GM12878 (cell line): ENCODE data around the gene PRPSAP2. TPM values are rescaled to one million over a fixed set of nuclear protein-coding genes. Genes with fewer than 3 reads are reported as not detected.

Experiments
- ATAC-seq: fragments of 200-7000 bp; cut with Tn5 transposase; 3 replicates; pipeline ENCODE4 v1.9.1; 2020; ENCODE audit warnings: mild to moderate bottlenecking, moderate library complexity
- BruUV-seq: library from RNA; stranded (reverse); fragments of 400-500 nt; replicated peaks from 2 replicates; lab custom pipeline; 2021; lab: Mats Ljungman, UMichigan
- CTCF ChIA-PET: fragments of 300-600 bp; sonication (Branson Sonifier 250); formaldehyde crosslinking; extraction: SDS; loops from one replicate; lab custom pipeline; 2021; ENCODE audit warnings: inconsistent platforms; lab: Yijun Ruan, JAX
- POLR2A ChIA-PET: fragments of 350-600 bp; formaldehyde crosslinking; extraction: SDS; loops from one replicate; lab custom pipeline; 2021; ENCODE audit warnings: inconsistent platforms; lab: Charles Lee
- RAD21 ChIA-PET: fragments of 300-600 bp; sonication (Branson Sonifier 250); formaldehyde crosslinking; loops from one replicate; lab custom pipeline; 2023; ENCODE audit warnings: antibody characterized with exemption; ENCODE audit not compliant: unreplicated experiment; lab: Charles Lee
- SMC1A ChIA-PET: fragments of 300-600 bp; sonication (Branson Sonifier 250); formaldehyde crosslinking; loops from one replicate; lab custom pipeline; 2023; ENCODE audit not compliant: unreplicated experiment, uncharacterized antibody; lab: Charles Lee
- DNase-seq: peaks from one replicate; pipeline ENCODE4 v3.0.0-alpha.2; 2011; ENCODE audit warnings: low read depth, low spot score
- FAIRE-seq: peaks from 3 replicates; lab custom pipeline; 2011; peaks lifted over from hg19 to GRCh38; lab: Jason Lieb, UNC
- H2AFZ ChIP-seq: 2 replicates; pipeline ENCODE4 v1.6.0; 2011; ENCODE audit warnings: low read depth, low read length, control low read depth; ENCODE audit not compliant: control insufficient read depth
- H3K27ac ChIP-seq: 2 replicates; pipeline ENCODE4 v1.5.1; 2011; ENCODE audit warnings: control low read depth; ENCODE audit not compliant: control insufficient read depth, insufficient read depth
- H3K27me3 ChIP-seq, 2 experiments: replicated peaks in 1 of 2; 2 replicates each; pipeline versions ENCODE4 v1.6.0 to v1.6.1; 2011; ENCODE audit warnings: low read length in 1 of 2; ENCODE audit not compliant: control insufficient read depth in 2 of 2, insufficient read depth in 2 of 2
- H3K36me3 ChIP-seq, 2 experiments: 2 replicates each; pipeline ENCODE4 v1.5.1; 2011; ENCODE audit warnings: low read length in 1 of 2; ENCODE audit not compliant: control insufficient read depth in 2 of 2, insufficient read depth in 2 of 2
- H3K4me1 ChIP-seq: 2 replicates; pipeline ENCODE4 v1.6.1; 2011; ENCODE audit warnings: mild to moderate bottlenecking, low read length, moderate library complexity, mixed read lengths; ENCODE audit not compliant: control insufficient read depth, insufficient read depth
- H3K4me2 ChIP-seq: 2 replicates; pipeline ENCODE4 v1.6.0; 2011; ENCODE audit warnings: control low read depth; ENCODE audit not compliant: control insufficient read depth, insufficient read depth
- H3K4me3 ChIP-seq: fragments of 200-600 bp; sonication (generic); 2 replicates; pipeline ENCODE4 v1.5.1; 2016
- H3K79me2 ChIP-seq: 2 replicates; pipeline ENCODE4 v1.6.0; 2011; ENCODE audit warnings: low read length; ENCODE audit not compliant: control insufficient read depth, insufficient read depth
- H3K9ac ChIP-seq: 2 replicates; pipeline ENCODE4 v1.8.0; 2011; ENCODE audit warnings: low read length, control low read depth, mixed read lengths; ENCODE audit not compliant: control insufficient read depth, insufficient read depth
- H3K9me3 ChIP-seq: replicated peaks from 3 replicates; pipeline ENCODE4 v1.5.1; 2011; ENCODE audit warnings: mild to moderate bottlenecking, low read length; ENCODE audit not compliant: control insufficient read depth, insufficient read depth
- H4K20me1 ChIP-seq: 2 replicates; pipeline ENCODE4 v1.6.0; 2011; ENCODE audit not compliant: control insufficient read depth, insufficient read depth
- CHD2 ChIP-seq: IDR thresholded peaks from 2 replicates; pipeline ENCODE4 v1.6.1; 2011; ENCODE audit warnings: low read depth, low read length, improper control_type of control experiment, borderline replicate concordance
- NFYA ChIP-seq: IDR thresholded peaks from 2 replicates; pipeline ENCODE4 v1.6.1; 2011; ENCODE audit warnings: low read depth, mild to moderate bottlenecking, low read length, improper control_type of control experiment, borderline replicate concordance
- NR2F1 ChIP-seq: fragments of 450-650 bp; conservative IDR thresholded peaks from 2 replicates; pipeline ENCODE4 v1.6.1; 2017; ENCODE audit warnings: mild to moderate bottlenecking
- YY1 ChIP-seq: IDR thresholded peaks from 2 replicates; pipeline ENCODE4 v1.6.1; 2011; ENCODE audit warnings: low read depth, mild to moderate bottlenecking, low read length
- ZNF24 ChIP-seq: fragments of 450-650 bp; IDR thresholded peaks from 2 replicates; pipeline ENCODE4 v1.6.1; 2017; ENCODE audit warnings: antibody characterized with exemption, mild to moderate bottlenecking
- WGBS: methylation state at CpG from one replicate; pipeline ENCODE4 v1.1.6; 2016; ENCODE audit warnings: low lambda C conversion rate; ENCODE audit not compliant: insufficient replicate concordance, insufficient coverage; ENCODE audit errors: missing lambda C conversion rate; 5-methylcytosine and 5-hydroxymethylcytosine counted together
- in situ Hi-C: fragments of 300-500 bp; cut with MboI; formaldehyde crosslinking; loops from 9 replicates; pipeline ENCODE4 v1.14.3; 2018; ENCODE audit warnings: mixed read lengths
- intact Hi-C: fragments of 100-400 bp; cut with micrococcal nuclease; formaldehyde crosslinking; loops from one replicate; pipeline ENCODE4 v1.14.2; 2022; ENCODE audit not compliant: unreplicated experiment
- polyA plus RNA-seq, 11 experiments: library from polyadenylated mRNA; depleted of rRNA in 4 of 11; unstranded in 6 of 11; stranded (reverse) in 5 of 11; fragments of >200 nt; fragmentation: Nextera tagmentation in 4 of 11; fragmentation: Illumina TruSeq in 1 of 11; extraction: Ambion mirVana in 4 of 11; extraction: Trizol in 1 of 11; gene quantifications; 1 replicate in 1 of 11; 2 replicates in 10 of 11; pipeline versions ENCODE4 v1.2.1 to v1.2.3, GENCODE V29; 2011 to 2016; ENCODE audit warnings: inconsistent platforms in 2 of 11, missing spikeins in 2 of 11, low read depth in 1 of 11
- total RNA-seq, 4 experiments: library from RNA; depleted of rRNA in 3 of 4; stranded (reverse); fragments of >200 nt in 3 of 4; fragmentation: Illumina TruSeq in 1 of 4; extraction: Trizol in 1 of 4; gene quantifications; 2 replicates each; pipeline versions ENCODE4 v1.2.1 to v1.2.3, GENCODE V29; 2013 to 2021
- TF ChIP-seq, protein P1 (sequence below): fragments of 450-650 bp; formaldehyde crosslinking; IDR thresholded peaks from 2 replicates; pipeline ENCODE4 v1.5.0; 2022; ENCODE audit warnings: mild to moderate bottlenecking, missing genetic modification characterization
- TF ChIP-seq, protein P2 (sequence below): IDR thresholded peaks from 2 replicates; pipeline ENCODE4 v1.6.1; 2011; ENCODE audit warnings: mild to moderate bottlenecking, low read depth, low read length, moderate library complexity; ENCODE audit not compliant: insufficient replicate concordance
- TF ChIP-seq, protein P3 (sequence below): IDR thresholded peaks from 2 replicates; pipeline ENCODE4 v1.6.1; 2012; ENCODE audit warnings: mild to moderate bottlenecking, low read depth, low read length

Gene PRPSAP2
- total and polyA plus RNA-seq, 10 of the 15 experiments (the other 5 are each of a cell fraction or from before 2014, with no cell fraction given), result 33.2 to 102 (median 83.8) TPM

DNA sequence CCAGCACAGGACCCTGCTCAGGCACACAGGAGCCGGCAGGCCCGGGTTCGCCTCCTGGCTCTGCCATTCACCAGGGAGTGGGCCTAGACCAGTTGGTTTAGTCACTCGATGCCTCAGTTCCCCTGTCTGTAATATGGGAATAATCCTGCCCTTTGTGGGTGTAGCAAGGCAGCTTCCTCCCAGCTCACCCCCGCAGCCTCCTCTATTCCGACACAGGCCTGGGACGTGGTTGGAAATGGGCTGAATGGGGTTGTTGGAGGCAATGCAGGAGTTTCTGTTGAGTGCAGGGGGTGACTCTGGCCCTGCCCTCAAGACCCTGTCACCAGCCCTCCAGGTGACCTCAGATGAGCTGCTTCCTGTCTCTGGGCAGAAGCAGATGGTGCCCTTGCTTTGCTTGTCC, 113.9 kb downstream of the PRPSAP2 start:
- peaks cover 5 to 8% of the 10 kb centered on the region in 2 experiments; a peak in 3 of 4 replicates for H3K36me3 ChIP-seq
- no TSS peak for BruUV-seq
- no peak overlapping the region for H3K4me3 ChIP-seq
- no peak overlapping the region for H3K4me2 ChIP-seq
- CTCF ChIA-PET, result no interaction called here
- POLR2A ChIA-PET, result no interaction called here
- in situ Hi-C loops (no loop called here), intact Hi-C loops (no loop called here)
- no peaks in the 10 kb centered on the region for H3K27me3 ChIP-seq
- RAD21 ChIA-PET, result no interaction called here
- WGBS, result 100% methylated on average over 7 of the region's 7 CpGs
- H3K9ac ChIP-seq, result no peak overlapping the region
- FAIRE-seq (no peak), DNase-seq (no peak), ATAC-seq (no peak)
- SMC1A ChIA-PET, result no interaction called here
- H3K79me2 ChIP-seq, result no peaks in the 10 kb centered on the region
- TF ChIP-seq NFYA (no peak), ZNF24 (no peak), CHD2 (no peak), YY1 (no peak), NR2F1 (no peak)
- TF ChIP-seq, protein P1, sequence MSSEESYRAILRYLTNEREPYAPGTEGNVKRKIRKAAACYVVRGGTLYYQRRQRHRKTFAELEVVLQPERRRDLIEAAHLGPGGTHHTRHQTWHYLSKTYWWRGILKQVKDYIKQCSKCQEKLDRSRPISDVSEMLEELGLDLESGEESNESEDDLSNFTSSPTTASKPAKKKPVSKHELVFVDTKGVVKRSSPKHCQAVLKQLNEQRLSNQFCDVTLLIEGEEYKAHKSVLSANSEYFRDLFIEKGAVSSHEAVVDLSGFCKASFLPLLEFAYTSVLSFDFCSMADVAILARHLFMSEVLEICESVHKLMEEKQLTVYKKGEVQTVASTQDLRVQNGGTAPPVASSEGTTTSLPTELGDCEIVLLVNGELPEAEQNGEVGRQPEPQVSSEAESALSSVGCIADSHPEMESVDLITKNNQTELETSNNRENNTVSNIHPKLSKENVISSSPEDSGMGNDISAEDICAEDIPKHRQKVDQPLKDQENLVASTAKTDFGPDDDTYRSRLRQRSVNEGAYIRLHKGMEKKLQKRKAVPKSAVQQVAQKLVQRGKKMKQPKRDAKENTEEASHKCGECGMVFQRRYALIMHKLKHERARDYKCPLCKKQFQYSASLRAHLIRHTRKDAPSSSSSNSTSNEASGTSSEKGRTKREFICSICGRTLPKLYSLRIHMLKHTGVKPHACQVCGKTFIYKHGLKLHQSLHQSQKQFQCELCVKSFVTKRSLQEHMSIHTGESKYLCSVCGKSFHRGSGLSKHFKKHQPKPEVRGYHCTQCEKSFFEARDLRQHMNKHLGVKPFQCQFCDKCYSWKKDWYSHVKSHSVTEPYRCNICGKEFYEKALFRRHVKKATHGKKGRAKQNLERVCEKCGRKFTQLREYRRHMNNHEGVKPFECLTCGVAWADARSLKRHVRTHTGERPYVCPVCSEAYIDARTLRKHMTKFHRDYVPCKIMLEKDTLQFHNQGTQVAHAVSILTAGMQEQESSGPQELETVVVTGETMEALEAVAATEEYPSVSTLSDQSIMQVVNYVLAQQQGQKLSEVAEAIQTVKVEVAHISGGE (CRISPR knock-in tag), result no peak
- TF ChIP-seq, protein P2, sequence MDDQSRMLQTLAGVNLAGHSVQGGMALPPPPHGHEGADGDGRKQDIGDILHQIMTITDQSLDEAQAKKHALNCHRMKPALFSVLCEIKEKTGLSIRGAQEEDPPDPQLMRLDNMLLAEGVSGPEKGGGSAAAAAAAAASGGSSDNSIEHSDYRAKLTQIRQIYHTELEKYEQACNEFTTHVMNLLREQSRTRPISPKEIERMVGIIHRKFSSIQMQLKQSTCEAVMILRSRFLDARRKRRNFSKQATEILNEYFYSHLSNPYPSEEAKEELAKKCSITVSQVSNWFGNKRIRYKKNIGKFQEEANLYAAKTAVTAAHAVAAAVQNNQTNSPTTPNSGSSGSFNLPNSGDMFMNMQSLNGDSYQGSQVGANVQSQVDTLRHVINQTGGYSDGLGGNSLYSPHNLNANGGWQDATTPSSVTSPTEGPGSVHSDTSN, result no peak
- TF ChIP-seq, protein P3, sequence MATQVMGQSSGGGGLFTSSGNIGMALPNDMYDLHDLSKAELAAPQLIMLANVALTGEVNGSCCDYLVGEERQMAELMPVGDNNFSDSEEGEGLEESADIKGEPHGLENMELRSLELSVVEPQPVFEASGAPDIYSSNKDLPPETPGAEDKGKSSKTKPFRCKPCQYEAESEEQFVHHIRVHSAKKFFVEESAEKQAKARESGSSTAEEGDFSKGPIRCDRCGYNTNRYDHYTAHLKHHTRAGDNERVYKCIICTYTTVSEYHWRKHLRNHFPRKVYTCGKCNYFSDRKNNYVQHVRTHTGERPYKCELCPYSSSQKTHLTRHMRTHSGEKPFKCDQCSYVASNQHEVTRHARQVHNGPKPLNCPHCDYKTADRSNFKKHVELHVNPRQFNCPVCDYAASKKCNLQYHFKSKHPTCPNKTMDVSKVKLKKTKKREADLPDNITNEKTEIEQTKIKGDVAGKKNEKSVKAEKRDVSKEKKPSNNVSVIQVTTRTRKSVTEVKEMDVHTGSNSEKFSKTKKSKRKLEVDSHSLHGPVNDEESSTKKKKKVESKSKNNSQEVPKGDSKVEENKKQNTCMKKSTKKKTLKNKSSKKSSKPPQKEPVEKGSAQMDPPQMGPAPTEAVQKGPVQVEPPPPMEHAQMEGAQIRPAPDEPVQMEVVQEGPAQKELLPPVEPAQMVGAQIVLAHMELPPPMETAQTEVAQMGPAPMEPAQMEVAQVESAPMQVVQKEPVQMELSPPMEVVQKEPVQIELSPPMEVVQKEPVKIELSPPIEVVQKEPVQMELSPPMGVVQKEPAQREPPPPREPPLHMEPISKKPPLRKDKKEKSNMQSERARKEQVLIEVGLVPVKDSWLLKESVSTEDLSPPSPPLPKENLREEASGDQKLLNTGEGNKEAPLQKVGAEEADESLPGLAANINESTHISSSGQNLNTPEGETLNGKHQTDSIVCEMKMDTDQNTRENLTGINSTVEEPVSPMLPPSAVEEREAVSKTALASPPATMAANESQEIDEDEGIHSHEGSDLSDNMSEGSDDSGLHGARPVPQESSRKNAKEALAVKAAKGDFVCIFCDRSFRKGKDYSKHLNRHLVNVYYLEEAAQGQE, result no peak
- no peaks in the 10 kb centered on the region for H4K20me1 ChIP-seq
- no peaks in the 10 kb centered on the region; the same call in 1 of the 2 replicates for H3K4me1 ChIP-seq
- H2AFZ ChIP-seq, result no peak overlapping the region
- H3K9me3 ChIP-seq, result no peaks in the 10 kb centered on the region
- no peak overlapping the region for H3K27ac ChIP-seq
